Upper lobe of left lung (tissue), 6 donors: ENCODE results near the gene TMEM184A. TPM values are rescaled to one million over a fixed set of nuclear protein-coding genes. Genes with fewer than 3 reads are reported as not detected.

Experiments used
- ATAC-seq, 2 donors: fragments of 200-7000 bp; cut with Tn5 transposase; one replicate each; pipeline ENCODE4 v1.9.1; 2022; ENCODE audit warnings: mild to moderate bottlenecking in 2 of 2, moderate library complexity in 2 of 2; ENCODE audit not compliant: low FRiP score in 2 of 2
- DNase-seq, 2 donors: peaks; one replicate each; pipeline ENCODE4 v3.0.0-alpha.2; 2019 to 2020
- H3K27ac ChIP-seq, 4 donors: fragments of 200-600 bp; sonication (generic); one replicate each; pipeline ENCODE4 v1.5.1; 2016 to 2019
- H3K27me3 ChIP-seq, 4 donors: fragments of 200-600 bp; sonication (generic); one replicate each; pipeline ENCODE4 v1.5.1; 2017 to 2019
- H3K36me3 ChIP-seq, 4 donors: fragments of 200-600 bp; sonication (generic); one replicate each; pipeline ENCODE4 v1.5.1; 2016 to 2019
- H3K4me1 ChIP-seq, 4 donors: fragments of 200-600 bp; sonication (generic); one replicate each; pipeline ENCODE4 v1.5.1; 2018 to 2019
- H3K4me3 ChIP-seq, 4 donors: fragments of 200-600 bp; sonication (generic); one replicate each; pipeline ENCODE4 v1.5.1; 2017 to 2019; ENCODE audit warnings: mild to moderate bottlenecking in 2 of 4, moderate library complexity in 1 of 4
- H3K9me3 ChIP-seq, 4 donors: fragments of 200-600 bp; sonication (generic); one replicate each; pipeline ENCODE4 v1.5.1; 2018 to 2019
- CTCF ChIP-seq, 6 experiments: fragments of 450-650 bp in 4 of 6; fragments of 200-600 bp in 2 of 6; sonication (generic) in 2 of 6; IDR thresholded peaks; one replicate each; pipeline ENCODE4 v1.5.1; 2016 to 2019; ENCODE audit warnings: antibody characterized with exemption in 6 of 6
- EP300 ChIP-seq, 4 donors: sonication (generic); formaldehyde crosslinking; IDR thresholded peaks; one replicate each; pipeline ENCODE4 v1.5.1; 2017; ENCODE audit warnings: antibody characterized with exemption in 4 of 4, control low read depth in 2 of 4
- POLR2A ChIP-seq, 4 donors: fragments of 450-650 bp; IDR thresholded peaks; one replicate each; pipeline ENCODE4 v1.5.1; 2016 to 2017; ENCODE audit warnings: antibody characterized with exemption in 4 of 4, mild to moderate bottlenecking in 2 of 4
- POLR2AphosphoS5 ChIP-seq, 2 donors: sonication (generic); formaldehyde crosslinking; IDR thresholded peaks; one replicate each; pipeline ENCODE4 v1.5.1; 2017; ENCODE audit warnings: antibody characterized with exemption in 2 of 2
- WGBS, 2 donors: methylation state at CpG; one replicate each; pipeline ENCODE4 v1.1.5; 2017 to 2018; 5-methylcytosine and 5-hydroxymethylcytosine counted together
- total RNA-seq, 6 donors: library from RNA; depleted of rRNA in 4 of 6; stranded (reverse); fragments of >200 nt in 4 of 6; gene quantifications; one replicate each; pipeline versions ENCODE4 v1.1.0 to v1.2.1, GENCODE V29; 2016 to 2021
- donor health status: DM: no; HTN: no; CAD: no; lungs with moderate emphysema.
- donor health status: DM: no; HTN: yes; CAD: no; lungs with severe emphysema.

The TMEM184A gene
- total RNA-seq, 6 donors from 2014 or later: 5.0 to 11.7 (median 10.4) TPM

- peak overlapping the region; percentile 80 to 97 (median 90) for H3K4me3 ChIP-seq
- peaks cover 22 to 40% (median 26%) of the 10 kb centered on the region in 4 donors for H3K4me1 ChIP-seq
- H3K9me3 ChIP-seq: no peaks in the 10 kb centered on the region
- ATAC-seq: no peak
- WGBS, 2 donors: 24 to 28% methylated on average over 23 to 27 of the region's 27 CpGs
- H3K36me3 ChIP-seq: peaks cover 0 to 25% (median 12%) of the 10 kb centered on the region in 4 donors
- DNase-seq: no peak
- H3K27me3 ChIP-seq: no peaks in the 10 kb centered on the region
- TF ChIP-seq POLR2A (IDR thresholded peaks at IDR 0.05) (no peak), POLR2AphosphoS5 (IDR thresholded peaks at IDR 0.05) (no peak), EP300 (IDR thresholded peaks at IDR 0.05) (no peak), CTCF (IDR thresholded peaks at IDR 0.05) (no peak)
- H3K27ac ChIP-seq: peak overlapping the region; percentile 95 to 98 (median 97)
Observed at GRCh38 chr7:1569440-1569832, 13.4 kb upstream of the TMEM184A start.

- Histone ChIP-seq H3K4me3 (peak overlapping the region in 3 of 4 donors; percentile 89 to 97 (median 92)), H3K27ac (peak overlapping the region in 3 of 4 donors; percentile 95 to 98 (median 98)), H3K27me3 (no peaks in the 10 kb centered on the region), H3K9me3 (no peaks in the 10 kb centered on the region), H3K36me3 (peaks cover 0 to 25% (median 12%) of the 10 kb centered on the region in 4 donors), H3K4me1 (peaks cover 22 to 40% (median 26%) of the 10 kb centered on the region in 4 donors)
- ATAC-seq (no peak), DNase-seq (no peak)
- TF ChIP-seq EP300 (IDR thresholded peaks at IDR 0.05): no peak
- no peak for TF ChIP-seq CTCF (IDR thresholded peaks at IDR 0.05)
- TF ChIP-seq POLR2AphosphoS5 (IDR thresholded peaks at IDR 0.05): no peak
- no peak for TF ChIP-seq POLR2A (IDR thresholded peaks at IDR 0.05)
- 76 to 79% methylated on average over 9 to 13 of the region's 13 CpGs for WGBS, 2 donors
Observed at GRCh38 chr7:1569016-1569415, 13.0 kb upstream of the TMEM184A start.

- TF ChIP-seq POLR2A (IDR thresholded peaks at IDR 0.05) (no peak), CTCF (IDR thresholded peaks at IDR 0.05) (no peak), EP300 (IDR thresholded peaks at IDR 0.05) (no peak), POLR2AphosphoS5 (IDR thresholded peaks at IDR 0.05) (no peak)
- ATAC-seq (peak in 1 of 2 donors; percentile 30), DNase-seq (no peak)
- 80 to 93% methylated on average over 17 of the region's 17 CpGs for WGBS, 2 donors
- H3K27me3 ChIP-seq: no peaks in the 10 kb centered on the region
- H3K4me1 ChIP-seq: peaks cover 22 to 40% (median 26%) of the 10 kb centered on the region in 4 donors
- no peak overlapping the region for H3K4me3 ChIP-seq
- H3K9me3 ChIP-seq: no peaks in the 10 kb centered on the region
- H3K27ac ChIP-seq: peak overlapping the region in 1 of 4 donors; percentile 98
- H3K36me3 ChIP-seq: peaks cover 0 to 25% (median 12%) of the 10 kb centered on the region in 4 donors
Observed at GRCh38 chr7:1567896-1568510, 12.0 kb upstream of the TMEM184A start.

GRCh38 chr7:1567049-1567771 is 11.2 kb upstream of the TMEM184A start:
- TF ChIP-seq EP300 (IDR thresholded peaks at IDR 0.05) (no peak), POLR2A (IDR thresholded peaks at IDR 0.05) (no peak), CTCF (IDR thresholded peaks at IDR 0.05) (no peak), POLR2AphosphoS5 (IDR thresholded peaks at IDR 0.05) (no peak)
- Histone ChIP-seq H3K36me3 (peaks cover 0 to 25% (median 12%) of the 10 kb centered on the region in 4 donors), H3K27ac (no peak overlapping the region), H3K9me3 (no peaks in the 10 kb centered on the region), H3K4me3 (no peak overlapping the region), H3K27me3 (no peaks in the 10 kb centered on the region), H3K4me1 (peaks cover 22 to 39% (median 26%) of the 10 kb centered on the region in 4 donors)
- ATAC-seq: peak in 1 of 2 donors; percentile 60
- peak in 1 of 2 donors; percentile 65 for DNase-seq
- WGBS, 2 donors: 82 to 88% methylated on average over 24 to 26 of the region's 26 CpGs
